ENCODE results near the gene APOL2.
"Not testable (repeated sequence)": the region's sequence is repeated elsewhere in the genome, so short reads cannot be mapped to it uniquely, and the experiment has no call there.

The APOL2 gene, protein sequence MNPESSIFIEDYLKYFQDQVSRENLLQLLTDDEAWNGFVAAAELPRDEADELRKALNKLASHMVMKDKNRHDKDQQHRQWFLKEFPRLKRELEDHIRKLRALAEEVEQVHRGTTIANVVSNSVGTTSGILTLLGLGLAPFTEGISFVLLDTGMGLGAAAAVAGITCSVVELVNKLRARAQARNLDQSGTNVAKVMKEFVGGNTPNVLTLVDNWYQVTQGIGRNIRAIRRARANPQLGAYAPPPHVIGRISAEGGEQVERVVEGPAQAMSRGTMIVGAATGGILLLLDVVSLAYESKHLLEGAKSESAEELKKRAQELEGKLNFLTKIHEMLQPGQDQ

DNA sequence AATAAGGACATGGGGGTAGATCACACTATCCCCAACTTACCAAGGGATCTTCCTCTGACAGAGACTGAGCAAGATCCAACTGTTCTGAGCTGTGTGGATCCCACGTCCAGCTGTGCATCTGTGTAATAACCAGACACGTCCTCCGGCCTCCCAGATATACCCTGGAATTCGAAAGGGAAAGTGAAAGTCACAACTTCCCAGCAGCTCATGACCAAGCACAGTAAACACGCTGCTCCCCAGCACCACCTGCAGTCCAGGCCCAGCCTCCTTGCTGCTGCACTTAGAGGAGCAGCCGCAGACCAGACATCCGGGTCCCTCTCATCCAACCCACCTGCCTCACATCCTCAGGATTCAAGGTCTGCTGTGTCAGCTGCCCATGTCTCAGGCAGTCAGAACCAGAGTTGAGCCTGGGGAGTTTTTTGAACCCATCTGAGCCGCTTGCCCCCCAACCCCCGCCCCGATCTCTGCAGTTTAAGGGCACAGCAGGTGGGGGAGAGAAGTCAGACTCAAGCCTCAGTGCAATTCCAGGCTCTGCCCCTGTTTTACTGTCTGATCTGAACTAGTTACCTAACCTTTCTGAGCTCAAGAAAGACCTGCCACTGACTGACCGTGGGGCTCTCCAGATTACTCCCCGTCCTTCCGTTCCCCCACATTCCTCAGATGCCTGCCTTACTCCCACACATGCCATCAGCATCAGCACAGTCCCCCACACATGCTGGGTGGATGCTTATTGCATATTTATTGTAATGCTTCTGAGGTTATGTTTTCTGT, at the start of gene APOL2:
APOL2 (minus strand) TSS at position 127 of the 771 bp plus-strand sequence. CDS start 6,365 bp downstream, outside the sequence.
- peak; percentile 45 to 71 (median 58) for DNase-seq

- DNase-seq: no peak
Observed at GRCh38 chr22:36288571-36289405, 49.5 kb upstream of the APOL2 start.

DNA sequence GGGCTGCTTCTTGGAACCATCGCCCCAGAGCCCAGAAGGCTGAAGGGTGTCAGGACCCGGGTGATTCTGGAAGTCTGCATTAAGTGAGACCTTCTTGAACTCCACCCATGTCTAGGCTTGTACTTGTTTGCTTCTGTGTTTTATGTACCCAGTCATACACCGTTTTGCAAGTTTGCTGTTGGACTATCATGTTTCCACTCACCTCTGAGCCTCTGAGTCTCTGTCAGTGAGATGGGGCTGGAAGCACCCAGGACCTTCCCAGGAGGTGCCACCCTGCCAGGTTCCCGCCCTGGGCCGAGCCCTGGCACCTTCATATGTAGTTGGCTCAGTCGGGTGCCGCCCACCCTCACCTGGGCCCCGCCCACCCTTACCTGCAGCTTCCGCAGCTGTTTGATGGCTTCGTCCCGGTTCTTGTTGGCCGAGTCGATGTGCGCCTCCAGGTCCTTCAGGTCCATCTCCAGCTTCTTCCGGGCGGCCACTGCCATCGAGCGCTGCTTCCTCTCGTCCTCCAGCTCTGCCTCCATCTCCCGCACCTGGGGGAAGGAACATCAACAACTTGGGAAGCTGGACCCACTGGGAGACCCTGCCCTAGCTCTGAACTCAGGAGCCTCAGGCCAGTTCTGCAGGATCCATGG, 48.7 kb upstream of the APOL2 start:
- no peak for DNase-seq

GRCh38 chr22:36286096-36286957, 47.0 kb upstream of the APOL2 start:
- peak in 3 of 4 experiments; percentile 27 to 52 (median 29) for DNase-seq

- no peak for DNase-seq
Observed at GRCh38 chr22:36285545-36285944, 46.2 kb upstream of the APOL2 start.

- no peak for DNase-seq
Observed at GRCh38 chr22:36285017-36285416, 45.7 kb upstream of the APOL2 start.

- DNase-seq: no peak
Observed at GRCh38 chr22:36284171-36284571, 44.8 kb upstream of the APOL2 start.

DNA sequence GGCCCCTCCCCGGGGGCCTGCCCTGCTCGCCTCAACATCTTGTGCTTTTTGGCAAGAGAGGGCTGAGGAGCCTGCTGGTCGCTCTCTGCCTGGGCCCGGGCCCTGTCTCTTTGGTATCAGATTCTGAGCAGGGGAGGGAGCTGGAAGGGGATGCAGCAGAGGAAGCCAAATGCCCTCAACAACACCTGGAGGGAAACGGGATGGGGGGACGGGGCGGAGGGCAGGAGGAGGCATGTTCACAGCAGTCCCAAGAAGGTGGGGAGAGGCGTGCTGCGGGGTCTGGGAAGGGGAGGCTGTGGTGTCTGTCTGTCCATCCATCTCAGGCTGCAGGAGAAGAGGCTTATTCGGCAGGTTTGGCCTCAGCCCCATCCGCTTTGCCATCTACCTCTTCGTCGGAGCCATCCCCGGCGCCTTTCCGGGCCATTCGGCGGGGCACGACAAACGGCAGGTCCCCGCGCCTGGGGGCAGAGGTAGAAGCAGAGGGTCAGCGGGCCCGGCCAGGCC, 43.1 kb upstream of the APOL2 start:
- no peak for DNase-seq

GRCh38 chr22:36281781-36282327, 42.5 kb upstream of the APOL2 start:
- no peak for DNase-seq

- DNase-seq: no peak
Observed at GRCh38 chr22:36280379-36280778, 41.1 kb upstream of the APOL2 start.

DNA sequence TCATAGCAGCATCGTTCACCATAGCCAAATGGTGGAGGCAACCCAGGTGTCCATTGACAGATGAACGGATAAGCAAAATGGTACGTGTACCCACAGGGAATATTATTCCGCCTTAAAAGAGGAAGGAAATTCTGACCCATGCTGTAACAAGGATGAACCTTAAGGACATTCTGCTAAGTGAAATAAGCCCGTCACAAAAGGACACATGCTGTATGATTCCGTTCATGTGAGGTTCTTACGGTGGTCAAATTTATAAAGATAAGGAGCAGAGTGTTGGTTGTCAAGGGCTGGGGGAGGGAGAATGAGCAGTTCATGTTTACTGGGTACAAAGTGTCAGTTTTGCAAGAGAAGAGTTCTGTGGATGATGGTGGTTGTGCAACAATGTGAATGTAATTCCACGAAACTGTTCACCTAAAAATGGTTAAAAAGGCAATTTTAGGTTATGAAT, 39.9 kb upstream of the APOL2 start:
- no peak for DNase-seq

GRCh38 chr22:36277482-36278291, 38.4 kb upstream of the APOL2 start:
- DNase-seq: peak in 3 of 4 experiments; percentile 37 to 53 (median 41)

GRCh38 chr22:36274531-36274930, 35.2 kb upstream of the APOL2 start:
- no peak for DNase-seq

DNA sequence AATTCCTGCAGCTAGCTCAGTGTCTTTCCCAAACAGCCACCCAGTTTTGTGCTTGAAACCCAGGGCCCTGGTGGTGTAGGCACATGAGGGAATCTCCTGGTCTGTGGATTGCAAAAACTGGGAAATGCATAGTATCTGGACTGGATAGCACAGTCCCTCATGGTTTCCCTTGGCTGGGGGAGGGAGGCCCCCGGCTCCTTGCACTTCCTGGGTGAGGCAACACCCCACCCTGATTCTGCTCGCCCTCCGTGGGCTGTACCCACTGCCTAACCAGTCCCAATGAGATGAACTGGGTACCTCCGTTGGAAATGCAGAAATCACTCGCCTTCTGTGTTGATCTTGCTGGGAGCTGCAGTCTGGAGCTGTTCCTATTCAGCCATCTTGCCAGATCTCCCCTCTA, 32.6 kb upstream of the APOL2 start:
- not testable (repeated sequence) for DNase-seq

GRCh38 chr22:36271231-36271630, 31.9 kb upstream of the APOL2 start:
- DNase-seq: not testable (repeated sequence)

GRCh38 chr22:36267896-36268485, 28.7 kb upstream of the APOL2 start:
- DNase-seq: no peak

- no peak for DNase-seq
Observed at GRCh38 chr22:36267058-36267457, 27.7 kb upstream of the APOL2 start.

DNA sequence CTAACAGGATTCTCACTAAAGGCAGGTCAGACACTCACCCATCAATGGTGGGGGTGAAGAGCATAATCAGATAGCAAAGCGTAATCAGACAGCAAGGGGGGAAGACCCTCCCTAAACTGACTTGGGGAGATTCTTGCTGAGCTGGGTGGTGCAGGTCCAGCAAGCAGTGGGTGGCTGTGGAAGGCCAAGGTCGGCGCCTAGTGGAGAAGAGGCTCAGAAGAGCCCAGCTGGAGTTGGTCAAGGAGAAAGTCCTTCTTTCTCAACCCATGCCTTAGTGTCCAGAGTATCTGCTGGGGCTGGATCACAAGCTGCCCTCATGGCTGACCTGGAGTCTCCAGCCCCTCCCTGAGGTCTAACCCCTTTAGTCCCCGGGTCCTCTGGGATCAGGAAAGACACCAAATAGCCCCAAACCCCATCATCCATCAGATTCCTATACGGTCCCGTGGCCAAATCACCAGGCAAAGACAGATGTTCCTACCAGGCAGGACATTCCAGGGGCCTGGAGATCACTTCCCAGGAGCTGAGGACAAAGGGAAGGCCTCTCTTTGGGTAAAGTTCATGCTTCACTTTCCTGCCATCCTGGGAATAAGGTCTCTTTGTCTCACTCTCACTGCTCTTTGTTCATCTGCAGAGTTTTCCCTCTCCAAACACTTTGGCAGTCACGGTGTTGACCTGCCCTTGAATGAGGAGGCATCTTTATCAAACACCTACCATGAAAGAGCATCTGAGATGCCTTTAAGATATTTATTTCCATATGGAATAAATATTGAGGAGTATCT, 24.7 kb upstream of the APOL2 start:
- DNase-seq: not testable (repeated sequence)

GRCh38 chr22:36263216-36263673, 23.9 kb upstream of the APOL2 start:
- DNase-seq: not testable (repeated sequence)
